Smooth muscle cell (in vitro differentiated cells): ENCODE results near the gene TTC7B. TPM values are rescaled to one million over a fixed set of nuclear protein-coding genes. Genes with fewer than 3 reads are reported as not detected.

Experiments used
- DNase-seq: peaks from one replicate; lab custom pipeline; 2025; ENCODE audit not compliant: unreplicated experiment; lab: John Stamatoyannopoulos, UW
- H2AFZ ChIP-seq: fragments of 200-600 bp; sonication (generic); 2 replicates; pipeline ENCODE4 v1.6.0; 2016; ENCODE audit warnings: antibody characterized with exemption, low read depth, mild to moderate bottlenecking
- H3F3A ChIP-seq: fragments of 200-600 bp; sonication (generic); 2 replicates; pipeline ENCODE4 v1.6.0; 2017; ENCODE audit warnings: antibody characterized with exemption, low read depth
- H3K27ac ChIP-seq: fragments of 200-600 bp; sonication (generic); 2 replicates; pipeline ENCODE4 v1.5.1; 2016; ENCODE audit warnings: low read depth, mild to moderate bottlenecking
- H3K27me3 ChIP-seq: fragments of 200-600 bp; sonication (generic); 2 replicates; pipeline ENCODE4 v1.6.1; 2016; ENCODE audit warnings: low read depth, mild to moderate bottlenecking
- H3K36me3 ChIP-seq: fragments of 200-600 bp; sonication (generic); 2 replicates; pipeline ENCODE4 v1.5.1; 2016; ENCODE audit warnings: low read depth
- H3K4me1 ChIP-seq: fragments of 200-600 bp; sonication (generic); 2 replicates; pipeline ENCODE4 v1.5.1; 2016; ENCODE audit warnings: low read depth
- H3K4me2 ChIP-seq: fragments of 200-600 bp; sonication (generic); 2 replicates; pipeline ENCODE4 v1.6.0; 2016; ENCODE audit warnings: mild to moderate bottlenecking
- H3K4me3 ChIP-seq: fragments of 200-600 bp; sonication (generic); 2 replicates; pipeline ENCODE4 v1.5.1; 2016; ENCODE audit warnings: mild to moderate bottlenecking
- H3K79me2 ChIP-seq: fragments of 200-600 bp; sonication (generic); 2 replicates; pipeline ENCODE4 v1.6.0; 2016; ENCODE audit warnings: low read depth, mild to moderate bottlenecking
- H3K9ac ChIP-seq: fragments of 200-600 bp; sonication (generic); 2 replicates; pipeline ENCODE4 v1.6.0; 2016; ENCODE audit warnings: low read depth
- H3K9me3 ChIP-seq: fragments of 200-600 bp; sonication (generic); replicated peaks from 2 replicates; pipeline ENCODE4 v1.5.1; 2016; ENCODE audit warnings: low read depth
- H4K20me1 ChIP-seq: fragments of 200-600 bp; sonication (generic); 2 replicates; pipeline ENCODE4 v1.6.0; 2016; ENCODE audit warnings: low read depth
- CTCF ChIP-seq: fragments of 200-600 bp; sonication (generic); IDR thresholded peaks from 2 replicates; pipeline ENCODE4 v1.5.1; 2017; ENCODE audit warnings: borderline replicate concordance, mild to moderate bottlenecking, antibody characterized with exemption; ENCODE audit not compliant: insufficient read depth, poor library complexity, severe bottlenecking
- WGBS: methylation state at CpG from one replicate; pipeline ENCODE4 v1.1.7; 2016; ENCODE audit warnings: low lambda C conversion rate; 5-methylcytosine and 5-hydroxymethylcytosine counted together
- polyA plus RNA-seq: library from polyadenylated mRNA; unstranded; fragments of >200 nt; fragmentation: Nextera tagmentation; extraction: Ambion mirVana; gene quantifications from 2 replicates; pipeline ENCODE4 v1.2.1, GENCODE V29; 2016
- total RNA-seq: library from RNA; depleted of rRNA; stranded (reverse); fragments of >200 nt; gene quantifications from 2 replicates; pipeline ENCODE4 v1.2.3, GENCODE V29; 2014

Gene TTC7B
- total and polyA plus RNA-seq, 2 experiments from 2014 or later, result 22.1 to 54.1 TPM

GRCh38 chr14:90569201-90569600 is 247.0 kb downstream of the TTC7B start:
- Histone ChIP-seq H3K36me3 (no peaks in the 10 kb centered on the region), H3K4me3 (no peak overlapping the region), H3K9me3 (no peaks in the 10 kb centered on the region), H3K4me2 (no peak overlapping the region), H4K20me1 (peaks cover 4% of the 10 kb centered on the region), H3K79me2 (no peaks in the 10 kb centered on the region), H3K4me1 (peaks cover 22% of the 10 kb centered on the region), H3K27me3 (no peaks in the 10 kb centered on the region), H3K27ac (no peak overlapping the region), H2AFZ (no peak overlapping the region), H3F3A (peaks cover 10% of the 10 kb centered on the region), H3K9ac (no peak overlapping the region)
- WGBS, result 69% methylated on average over 5 of the region's 5 CpGs
- no peak for DNase-seq
- TF ChIP-seq CTCF, result no peak

- no peaks in the 10 kb centered on the region for H3K36me3 ChIP-seq
- no peak for DNase-seq
- no peak overlapping the region for H3K9ac ChIP-seq
- H3K9me3 ChIP-seq, result no peaks in the 10 kb centered on the region
- peak overlapping the region; percentile 1 for H3K27ac ChIP-seq
- peak overlapping the region; percentile 21 for H3K4me2 ChIP-seq
- H3K27me3 ChIP-seq, result no peaks in the 10 kb centered on the region
- H3K4me3 ChIP-seq, result no peak overlapping the region
- H2AFZ ChIP-seq, result no peak overlapping the region
- no peaks in the 10 kb centered on the region for H3K79me2 ChIP-seq
- H3K4me1 ChIP-seq, result peaks cover 22% of the 10 kb centered on the region
- no peak for TF ChIP-seq CTCF
- peaks cover 4% of the 10 kb centered on the region for H4K20me1 ChIP-seq
- peaks cover 11% of the 10 kb centered on the region for H3F3A ChIP-seq
- WGBS, result 36% methylated on average over 3 of the region's 3 CpGs
Measured at GRCh38 chr14:90568405-90568804, 247.8 kb downstream of the TTC7B start.

- Histone ChIP-seq H3F3A (peaks cover 11% of the 10 kb centered on the region), H3K9ac (no peak overlapping the region), H3K4me2 (no peak overlapping the region), H4K20me1 (peaks cover 4% of the 10 kb centered on the region), H3K4me3 (no peak overlapping the region), H3K79me2 (no peaks in the 10 kb centered on the region), H3K9me3 (no peaks in the 10 kb centered on the region), H2AFZ (no peak overlapping the region), H3K27ac (peak overlapping the region; percentile 1), H3K4me1 (peaks cover 22% of the 10 kb centered on the region), H3K27me3 (no peaks in the 10 kb centered on the region), H3K36me3 (no peaks in the 10 kb centered on the region)
- no peak for DNase-seq
- WGBS, result 79% methylated on average over 7 of the region's 7 CpGs
- no peak for TF ChIP-seq CTCF
Measured at GRCh38 chr14:90567991-90568390, 248.2 kb downstream of the TTC7B start.

- Histone ChIP-seq H3K36me3 (no peaks in the 10 kb centered on the region), H3K79me2 (no peaks in the 10 kb centered on the region), H3K27me3 (no peaks in the 10 kb centered on the region), H3K9me3 (no peaks in the 10 kb centered on the region), H3K27ac (no peak overlapping the region), H3K4me3 (no peak overlapping the region), H3K9ac (no peak overlapping the region), H2AFZ (no peak overlapping the region), H4K20me1 (peaks cover 4% of the 10 kb centered on the region), H3K4me1 (peaks cover 22% of the 10 kb centered on the region), H3K4me2 (no peak overlapping the region), H3F3A (peaks cover 11% of the 10 kb centered on the region)
- no peak for DNase-seq
- no peak for TF ChIP-seq CTCF
- WGBS, result 97% methylated on average over 11 of the region's 11 CpGs
Measured at GRCh38 chr14:90567191-90567590, 249.0 kb downstream of the TTC7B start.
